WERI-Rb-1 (cell line): ENCODE results near the gene SFT2D2.

Experiments
- DNase-seq: peaks from one replicate; pipeline ENCODE4 v3.0.0-alpha.2; 2020
- H3K27ac ChIP-seq: fragments of 250-450 bp; sonication (Bioruptor Pico); 2 replicates; pipeline ENCODE4 v1.5.1; 2020; ENCODE audit warnings: mild to moderate bottlenecking, moderate library complexity
- H3K27me3 ChIP-seq: fragments of 250-450 bp; sonication (Bioruptor Pico); 2 replicates; pipeline ENCODE4 v1.5.1; 2021; ENCODE audit warnings: mild to moderate bottlenecking, low read depth, moderate library complexity; ENCODE audit not compliant: insufficient read depth, severe bottlenecking
- H3K36me3 ChIP-seq: fragments of 250-450 bp; sonication (Bioruptor Pico); 2 replicates; pipeline ENCODE4 v1.5.1; 2020; ENCODE audit warnings: mild to moderate bottlenecking, moderate library complexity
- H3K4me3 ChIP-seq: 2 replicates; pipeline ENCODE4 v1.5.1; 2011; ENCODE audit warnings: low read depth, mild to moderate bottlenecking, control low read depth, low read length
- H3K9me3 ChIP-seq: fragments of 250-450 bp; sonication (Bioruptor Pico); 2 replicates; pipeline ENCODE4 v1.5.1; 2021; ENCODE audit warnings: mild to moderate bottlenecking, moderate library complexity; ENCODE audit not compliant: severe bottlenecking
- CTCF ChIP-seq: IDR thresholded peaks from 2 replicates; pipeline ENCODE4 v1.5.1; 2011; ENCODE audit warnings: low read depth, mild to moderate bottlenecking, control low read depth, inconsistent platforms, low read length

SFT2D2 gene

DNA sequence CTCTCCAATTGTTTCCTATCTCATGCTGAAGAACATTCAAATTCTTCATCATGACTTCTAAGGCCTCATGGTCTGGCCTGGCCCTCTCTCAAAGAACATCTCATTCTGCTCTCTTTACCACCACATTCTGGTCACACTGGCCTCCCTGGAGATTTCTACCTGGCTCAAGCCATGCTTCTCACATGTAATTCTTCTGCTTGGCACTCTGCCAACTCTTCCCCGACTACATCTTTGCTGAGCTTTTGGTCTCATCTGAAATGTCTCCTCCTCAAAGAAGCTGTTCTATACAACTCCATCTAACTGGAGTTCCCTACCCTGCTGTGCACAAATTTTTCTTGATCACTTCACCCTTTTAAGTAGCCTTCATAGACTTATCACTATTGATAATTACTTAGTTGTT is 53.4 kb downstream of the SFT2D2 start:
- TF ChIP-seq CTCF, result no peak
- no peaks in the 10 kb centered on the region for H3K36me3 ChIP-seq
- H3K4me3 ChIP-seq, result no peak overlapping the region
- H3K27ac ChIP-seq, result no peak overlapping the region
- no peak for DNase-seq
- no peaks in the 10 kb centered on the region for H3K9me3 ChIP-seq
- no peaks in the 10 kb centered on the region for H3K27me3 ChIP-seq

GRCh38 chr1:168280296-168280927 is 54.6 kb downstream of the SFT2D2 start, which contains the start of gene TBX19:
TSS of gene TBX19 (plus strand) at chr1:168280877. CDS start at chr1:168281091, 214 bp downstream.
- no peaks in the 10 kb centered on the region for H3K9me3 ChIP-seq
- H3K27ac ChIP-seq, result no peak within 1 kb of the TSS
- no peak within 1 kb of the TSS for H3K4me3 ChIP-seq
- no peaks in the 10 kb centered on the region for H3K36me3 ChIP-seq
- no peak for DNase-seq
- no peak for TF ChIP-seq CTCF
- H3K27me3 ChIP-seq, result no peaks in the 10 kb centered on the region

GRCh38 chr1:168281603-168282325 is 56.0 kb downstream of the SFT2D2 start:
- no peak for DNase-seq
- Histone ChIP-seq H3K4me3 (no peak overlapping the region), H3K9me3 (no peaks in the 10 kb centered on the region), H3K27ac (no peak overlapping the region), H3K36me3 (no peaks in the 10 kb centered on the region), H3K27me3 (no peaks in the 10 kb centered on the region)
- TF ChIP-seq CTCF, result no peak

GRCh38 chr1:168285521-168285790 is 59.7 kb downstream of the SFT2D2 start:
- Histone ChIP-seq H3K36me3 (no peaks in the 10 kb centered on the region), H3K9me3 (no peaks in the 10 kb centered on the region), H3K27me3 (no peaks in the 10 kb centered on the region), H3K4me3 (no peak overlapping the region), H3K27ac (no peak overlapping the region)
- TF ChIP-seq CTCF, result no peak
- DNase-seq, result no peak

DNA sequence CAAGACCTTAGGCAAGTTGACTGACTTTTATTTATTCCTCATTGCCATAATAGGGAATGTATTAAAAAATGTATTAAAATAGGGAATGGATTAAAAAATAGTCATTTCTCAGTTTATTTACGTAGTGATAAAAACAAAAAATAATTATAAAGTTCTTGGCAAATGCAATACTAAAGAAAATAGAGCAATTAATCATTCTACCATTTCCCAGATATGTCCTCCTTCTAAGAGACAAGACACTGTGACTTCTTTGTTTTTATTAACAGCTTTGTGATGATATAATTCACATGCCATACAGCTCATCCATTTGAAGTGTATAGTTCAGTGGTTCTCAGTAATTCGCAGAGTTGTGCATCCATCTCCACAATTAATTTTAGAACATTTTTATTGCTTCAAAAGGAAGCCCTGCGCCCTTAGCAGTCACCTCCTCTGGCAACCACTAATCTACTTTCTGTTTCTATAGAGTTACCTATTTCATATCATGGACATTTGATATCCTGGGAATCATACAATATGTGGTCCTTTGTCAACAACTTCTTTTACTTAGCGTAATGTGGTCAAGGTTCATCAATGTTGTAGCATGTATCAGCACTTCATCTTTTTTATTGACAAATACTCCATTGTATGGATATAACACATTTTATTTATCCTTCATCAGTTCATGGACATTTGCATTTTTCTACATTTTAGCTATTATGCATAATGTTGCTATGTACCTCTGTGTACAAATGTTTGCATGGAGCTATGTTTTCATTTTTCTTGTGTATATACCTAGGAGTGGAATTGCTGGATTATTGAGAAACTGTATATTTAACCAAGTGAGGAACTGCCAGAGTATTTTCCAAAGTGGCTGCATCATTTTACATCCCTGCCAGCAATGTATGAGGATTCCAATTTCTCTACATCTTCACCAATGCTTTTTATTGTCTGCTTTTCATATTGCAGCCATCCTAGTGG is 60.4 kb downstream of the SFT2D2 start:
- no peak overlapping the region for H3K27ac ChIP-seq
- DNase-seq, result no peak

More for the DNA sequence above, 60.4 kb downstream of the SFT2D2 start:
- H3K4me3 ChIP-seq, result no peak overlapping the region
- no peaks in the 10 kb centered on the region for H3K36me3 ChIP-seq
- H3K9me3 ChIP-seq, result no peaks in the 10 kb centered on the region
- H3K27me3 ChIP-seq, result no peaks in the 10 kb centered on the region
- TF ChIP-seq CTCF, result no peak
